NCI-H748 (cell line): ENCODE data around the gene IDH2.

Experiments
- DNase-seq: peaks from one replicate; lab custom pipeline; 2025; ENCODE audit not compliant: unreplicated experiment; lab: John Stamatoyannopoulos, UW

IDH2 gene

DNA sequence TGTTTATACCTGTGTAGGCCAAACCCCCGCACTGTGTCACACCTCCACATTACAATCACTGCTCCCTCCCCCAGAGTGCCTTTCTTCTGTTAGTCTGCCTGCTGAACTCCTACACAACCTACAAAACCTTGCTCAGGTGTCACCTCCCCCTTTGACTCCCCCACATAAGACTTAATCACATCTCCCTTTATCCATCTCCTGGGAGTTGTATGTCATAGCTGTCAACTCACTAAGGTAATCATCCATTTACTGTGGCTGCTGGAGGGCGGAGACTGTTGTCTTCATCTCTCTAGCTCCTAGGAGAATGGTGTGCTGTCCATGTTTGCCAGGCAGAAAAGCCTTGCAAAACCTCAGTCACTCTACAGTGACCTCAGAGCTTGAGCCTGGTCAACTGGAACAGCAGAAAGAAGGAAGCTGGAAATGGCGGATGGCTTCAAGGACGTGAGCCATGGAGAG is 57.3 kb downstream of the IDH2 start:
- no peak for DNase-seq

GRCh38 chr15:90044191-90044590 is 58.1 kb downstream of the IDH2 start:
- no peak for DNase-seq

- DNase-seq, result no peak
These were observed 58.7 kb downstream of the IDH2 start for GRCh38 chr15:90043530-90044010.

- no peak for DNase-seq
These were observed 59.3 kb downstream of the IDH2 start for GRCh38 chr15:90042766-90043529.

DNA sequence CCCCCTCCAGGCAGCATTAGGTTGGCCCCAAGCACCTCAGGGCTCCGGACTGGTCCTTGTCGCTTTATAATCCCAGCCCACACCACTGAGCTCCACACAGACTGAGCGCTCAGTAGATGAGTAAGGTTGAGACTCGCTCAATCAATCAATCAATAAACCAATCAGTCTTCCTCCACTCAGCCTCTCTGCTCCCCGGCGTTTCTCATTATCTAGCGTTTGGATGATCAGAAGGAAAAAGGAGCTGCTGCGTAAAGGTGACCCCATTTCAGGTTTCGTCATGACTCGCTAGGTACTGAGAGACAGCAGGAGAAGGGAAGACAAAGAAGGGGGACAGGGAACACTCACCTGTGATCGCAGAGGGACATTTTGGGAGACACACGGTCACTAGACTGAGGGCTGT is 59.9 kb downstream of the IDH2 start:
- DNase-seq, result no peak

DNA sequence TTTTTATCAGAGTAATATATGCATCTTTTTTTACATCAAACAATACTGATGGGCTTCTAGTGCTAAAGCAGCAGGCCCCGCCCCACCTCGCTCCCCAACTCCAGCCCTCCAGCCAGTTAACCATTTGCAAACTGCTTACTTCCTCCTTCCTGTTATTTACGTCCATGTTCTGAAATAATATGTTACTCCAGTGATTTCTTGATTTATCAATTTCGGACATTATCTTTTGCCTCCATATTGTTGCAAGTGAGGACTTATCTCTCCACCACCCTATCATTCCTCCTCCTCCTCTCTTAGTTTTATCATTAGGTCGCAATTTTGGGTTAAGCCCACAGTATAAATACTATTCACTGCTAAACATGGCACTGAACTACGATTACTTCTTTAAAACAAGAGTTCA is 61.6 kb downstream of the IDH2 start:
- DNase-seq, result no peak

DNA sequence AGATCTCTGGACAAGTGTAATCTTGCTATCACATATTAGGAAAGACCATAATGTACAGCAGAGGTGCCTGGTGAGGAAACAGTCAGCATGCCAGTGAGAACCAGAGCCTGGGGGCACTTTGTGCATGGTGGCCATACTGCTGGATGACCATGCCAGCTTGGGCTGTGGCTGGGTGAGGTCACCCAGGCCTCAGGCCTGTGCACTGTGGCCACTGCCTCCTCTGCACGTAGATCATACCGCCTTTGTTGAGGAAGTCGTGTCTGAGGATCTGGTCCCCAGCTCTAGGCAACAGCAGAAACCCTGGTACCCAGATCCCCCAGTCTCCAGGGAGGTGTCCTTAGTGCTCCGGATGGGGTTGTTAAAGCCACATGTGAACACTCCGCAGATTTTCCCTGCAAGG is 62.3 kb downstream of the IDH2 start:
- no peak for DNase-seq

- DNase-seq, result no peak
These were observed 63.6 kb downstream of the IDH2 start for GRCh38 chr15:90038632-90039095.

DNA sequence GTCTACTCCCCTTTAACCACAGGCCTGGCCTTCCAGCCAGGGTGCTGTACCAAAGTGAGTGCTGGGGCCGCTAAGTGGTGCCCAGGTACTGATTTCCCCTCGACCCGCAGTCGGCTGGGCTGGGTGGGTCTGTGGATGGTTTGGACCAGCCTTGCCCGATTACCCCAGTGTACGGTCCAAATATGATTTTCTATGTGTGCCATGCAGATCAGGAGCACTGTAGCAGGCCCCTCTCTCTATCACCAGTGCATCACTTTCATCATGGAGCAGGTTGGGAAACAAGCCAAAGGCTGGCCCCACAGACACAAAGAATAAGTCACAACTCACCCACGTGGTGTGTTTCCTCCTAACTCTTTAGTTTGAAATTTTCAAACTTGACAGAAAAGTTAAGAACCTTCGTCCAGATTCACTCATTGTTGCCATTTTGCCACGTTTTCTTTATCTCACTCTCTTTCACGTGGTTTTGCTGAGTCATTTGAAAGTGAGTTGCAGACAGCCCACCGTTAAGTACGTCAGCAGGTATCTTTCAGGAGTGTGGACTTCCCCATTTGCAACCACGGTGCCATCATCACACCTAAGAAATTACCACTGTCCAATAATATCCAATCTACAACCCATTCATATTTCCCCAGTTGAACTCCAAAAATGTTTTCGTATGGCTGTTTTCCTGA is 64.2 kb downstream of the IDH2 start:
- no peak for DNase-seq

GRCh38 chr15:90037511-90037860 is 64.8 kb downstream of the IDH2 start:
- no peak for DNase-seq

GRCh38 chr15:90036806-90037510 is 65.3 kb downstream of the IDH2 start:
- DNase-seq, result no peak

DNA sequence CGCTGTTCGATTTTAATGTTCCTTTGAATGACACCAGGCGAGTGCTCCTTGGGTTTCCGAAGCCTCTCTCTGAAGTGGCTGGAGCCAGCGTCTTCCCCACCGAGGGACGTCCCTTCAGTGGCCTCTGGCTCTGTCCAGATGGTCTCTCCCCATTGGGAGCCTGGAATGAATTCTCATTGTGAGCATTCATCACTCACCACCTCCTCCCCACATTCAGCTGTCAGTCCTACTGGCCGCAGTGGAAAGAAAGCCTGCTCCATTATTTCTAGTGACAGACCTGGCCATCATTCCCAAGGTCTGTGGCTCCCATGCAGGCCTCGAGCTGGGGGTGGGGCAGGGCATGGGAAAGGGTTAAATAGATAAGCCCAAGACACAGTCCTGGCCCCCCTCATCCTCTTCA is 65.9 kb downstream of the IDH2 start:
- no peak for DNase-seq

DNA sequence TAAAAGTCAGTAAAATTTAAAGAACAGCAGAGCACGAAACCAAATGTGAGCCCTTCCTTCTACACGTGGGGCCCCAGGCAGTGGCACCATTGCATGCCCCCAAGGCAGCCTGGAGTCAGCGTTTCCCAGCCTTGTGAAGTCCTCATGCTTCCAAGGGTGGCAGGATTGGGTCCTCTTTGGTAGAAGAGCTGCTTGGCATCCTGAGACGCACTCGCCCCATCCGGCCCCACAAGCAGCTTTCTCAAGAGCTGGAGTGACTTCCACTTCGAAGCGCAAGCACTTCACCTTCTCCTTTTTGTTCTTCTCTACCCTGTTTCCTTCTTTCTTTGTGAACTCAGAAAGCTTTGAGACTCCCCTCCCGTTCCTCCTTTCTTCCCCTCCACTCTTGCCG is 66.4 kb downstream of the IDH2 start:
- no peak for DNase-seq

- peak; percentile 83 for DNase-seq
These were observed 67.0 kb downstream of the IDH2 start for GRCh38 chr15:90035095-90035839.

DNA sequence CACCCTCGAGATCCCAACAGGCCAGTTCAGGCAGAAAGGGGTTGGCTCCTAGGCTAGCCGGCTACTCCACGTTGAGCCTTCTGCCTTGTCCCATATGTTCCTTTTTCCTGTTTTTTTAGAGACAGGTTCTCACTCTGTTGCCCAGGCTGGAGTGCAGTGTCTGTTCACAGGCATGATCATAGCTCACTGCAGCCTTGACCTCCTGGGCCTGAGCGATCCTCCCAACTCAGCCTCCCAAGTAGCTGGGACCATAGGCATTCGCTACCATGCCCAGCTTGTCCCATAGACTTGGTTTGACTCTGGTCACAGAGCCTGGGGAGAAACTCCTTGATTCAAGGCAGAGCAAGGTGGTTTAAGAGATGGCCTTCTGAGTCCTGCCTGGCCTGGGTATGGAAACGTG is 68.8 kb downstream of the IDH2 start:
- no peak for DNase-seq
